Colonic mucosa (tissue), 4 donors: Measurements from ENCODE around the gene DENND2C. TPM values are rescaled to one million over a fixed set of nuclear protein-coding genes. Genes with fewer than 3 reads are reported as not detected.

Experiments
- DNase-seq: peaks from one replicate; pipeline ENCODE4 v3.0.0-alpha.2; 2020
- H3K27ac ChIP-seq: fragments of 200-600 bp; one replicate; pipeline ENCODE4 v1.8.0; 2021
- H3K27me3 ChIP-seq: fragments of 200-600 bp; one replicate; pipeline ENCODE4 v1.8.0; 2021
- H3K36me3 ChIP-seq: fragments of 200-600 bp; one replicate; pipeline ENCODE4 v1.8.0; 2021
- H3K4me1 ChIP-seq: fragments of 200-600 bp; one replicate; pipeline ENCODE4 v1.8.0; 2021; ENCODE audit warnings: mild to moderate bottlenecking
- H3K4me3 ChIP-seq: fragments of 200-600 bp; one replicate; pipeline ENCODE4 v1.8.0; 2021
- H3K9ac ChIP-seq, 2 donors: one replicate each; pipeline ENCODE4 v1.7.0; 2013; ENCODE audit warnings: control low read depth in 2 of 2, low read depth in 2 of 2, low read length in 2 of 2
- H3K9me3 ChIP-seq: fragments of 200-600 bp; one replicate; pipeline ENCODE4 v1.8.0; 2021
- intact Hi-C: fragments of 100-400 bp; cut with DNase I; formaldehyde crosslinking; loops from one replicate; pipeline ENCODE4 v1.14.1; 2022
- total RNA-seq, 2 donors: library from RNA; stranded (reverse); fragmentation: NEBNext Ultra II Directional in 1 of 2; extraction: Animal tissue kit (Norgen Biotek cat#: 25700) in 1 of 2; gene quantifications; one replicate each; pipeline ENCODE4 v1.2.1, GENCODE V29; 2021
- TF ChIP-seq, protein P1 (sequence below): fragments of 200-600 bp; IDR thresholded peaks from one replicate; pipeline ENCODE4 v1.8.0; 2022; ENCODE audit warnings: antibody characterized with exemption, mild to moderate bottlenecking
- donor health status: healthy.
- donor health status: DM: no; HTN: no; CAD: no.
- donor health status: DM: no; HTN: no; CAD: no.

Gene DENND2C
- total RNA-seq, 2 donors from 2014 or later: 0.84 to 1.3 TPM

DNA sequence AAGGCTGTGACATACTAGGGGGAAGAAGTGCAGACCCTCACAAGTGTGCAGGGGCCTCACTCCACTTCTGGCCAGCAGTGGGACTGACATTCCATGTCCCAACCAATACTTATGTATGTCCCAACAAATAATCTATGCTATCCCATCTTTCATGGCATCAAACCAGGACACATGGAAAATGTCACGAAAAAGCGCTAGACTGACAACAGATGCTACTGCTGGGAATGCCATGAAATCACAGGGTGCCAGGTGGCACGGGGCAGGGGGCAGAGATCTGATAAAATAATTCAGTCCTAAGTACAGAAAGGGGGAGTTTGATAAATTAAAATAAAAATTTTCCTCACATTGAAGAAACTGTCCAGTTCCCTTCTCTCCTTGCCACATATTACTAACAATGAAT is 60.8 kb downstream of the DENND2C start:
- Histone ChIP-seq H3K4me1 (no peaks in the 10 kb centered on the region), H3K36me3 (no peaks in the 10 kb centered on the region), H3K27ac (no peak overlapping the region), H3K9ac (no peak overlapping the region), H3K9me3 (no peaks in the 10 kb centered on the region), H3K4me3 (no peak overlapping the region), H3K27me3 (no peaks in the 10 kb centered on the region)
- DNase-seq: no peak
- TF ChIP-seq, protein P1, sequence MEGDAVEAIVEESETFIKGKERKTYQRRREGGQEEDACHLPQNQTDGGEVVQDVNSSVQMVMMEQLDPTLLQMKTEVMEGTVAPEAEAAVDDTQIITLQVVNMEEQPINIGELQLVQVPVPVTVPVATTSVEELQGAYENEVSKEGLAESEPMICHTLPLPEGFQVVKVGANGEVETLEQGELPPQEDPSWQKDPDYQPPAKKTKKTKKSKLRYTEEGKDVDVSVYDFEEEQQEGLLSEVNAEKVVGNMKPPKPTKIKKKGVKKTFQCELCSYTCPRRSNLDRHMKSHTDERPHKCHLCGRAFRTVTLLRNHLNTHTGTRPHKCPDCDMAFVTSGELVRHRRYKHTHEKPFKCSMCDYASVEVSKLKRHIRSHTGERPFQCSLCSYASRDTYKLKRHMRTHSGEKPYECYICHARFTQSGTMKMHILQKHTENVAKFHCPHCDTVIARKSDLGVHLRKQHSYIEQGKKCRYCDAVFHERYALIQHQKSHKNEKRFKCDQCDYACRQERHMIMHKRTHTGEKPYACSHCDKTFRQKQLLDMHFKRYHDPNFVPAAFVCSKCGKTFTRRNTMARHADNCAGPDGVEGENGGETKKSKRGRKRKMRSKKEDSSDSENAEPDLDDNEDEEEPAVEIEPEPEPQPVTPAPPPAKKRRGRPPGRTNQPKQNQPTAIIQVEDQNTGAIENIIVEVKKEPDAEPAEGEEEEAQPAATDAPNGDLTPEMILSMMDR: no peak
- intact Hi-C loops: no loop called here

DNA sequence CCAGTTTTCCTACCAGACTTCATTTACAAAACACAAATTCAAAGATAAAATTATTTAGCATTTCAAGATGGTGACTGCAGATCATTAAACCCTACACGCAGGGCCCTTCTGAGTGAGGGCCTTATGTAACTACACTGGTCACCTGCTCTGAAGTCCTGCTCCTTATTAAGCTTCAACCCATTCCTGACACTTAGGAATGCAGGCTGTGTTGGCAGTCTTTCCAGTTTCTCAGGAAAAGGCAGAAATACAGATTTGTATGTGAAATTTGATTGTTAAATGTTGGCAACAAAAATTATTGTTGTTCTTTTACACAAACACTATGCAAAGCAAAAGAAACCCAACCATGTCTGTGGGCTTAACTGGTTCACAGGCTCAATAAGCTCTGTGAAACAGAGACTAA is 62.6 kb downstream of the DENND2C start:
- no peaks in the 10 kb centered on the region for H3K27me3 ChIP-seq
- TF ChIP-seq, protein P1: no peak
- H3K9me3 ChIP-seq: no peaks in the 10 kb centered on the region
- H3K4me3 ChIP-seq: no peak overlapping the region
- DNase-seq: no peak
- H3K4me1 ChIP-seq: no peaks in the 10 kb centered on the region
- H3K36me3 ChIP-seq: no peaks in the 10 kb centered on the region
- H3K27ac ChIP-seq: no peak overlapping the region
- intact Hi-C loops: no loop called here
- H3K9ac ChIP-seq: no peak overlapping the region

GRCh38 chr1:114597949-114598348 is 71.9 kb downstream of the DENND2C start:
- intact Hi-C loops: no loop called here
- H3K9me3 ChIP-seq: no peaks in the 10 kb centered on the region

DNA sequence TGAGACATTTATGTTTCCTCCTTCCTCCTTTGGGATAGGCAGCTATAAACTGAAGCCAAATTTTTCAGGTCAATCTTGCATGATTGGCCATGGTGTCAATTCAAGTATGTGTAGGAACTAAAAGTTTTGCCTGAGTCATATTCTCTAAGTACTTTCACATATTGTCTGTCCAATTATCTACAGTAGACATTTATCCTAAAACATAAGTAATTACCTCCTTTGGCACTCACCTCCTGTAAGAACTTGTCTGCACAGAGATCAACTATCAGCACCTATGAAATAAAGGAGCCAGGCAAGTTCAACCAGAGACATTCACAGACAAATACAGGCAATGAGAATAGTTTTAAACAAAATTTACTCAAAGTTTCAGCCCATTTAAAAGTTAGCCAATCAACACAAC is 74.2 kb downstream of the DENND2C start:
- intact Hi-C loops: no loop called here
- no peaks in the 10 kb centered on the region for H3K4me1 ChIP-seq
- H3K36me3 ChIP-seq: no peaks in the 10 kb centered on the region
- no peaks in the 10 kb centered on the region for H3K27me3 ChIP-seq
- H3K4me3 ChIP-seq: no peak overlapping the region
- no peak overlapping the region for H3K27ac ChIP-seq
- H3K9ac ChIP-seq: no peak overlapping the region
- DNase-seq: no peak
- H3K9me3 ChIP-seq: no peaks in the 10 kb centered on the region
- TF ChIP-seq, protein P1: no peak

More at GRCh38 chr1:114597949-114598348, 71.9 kb downstream of the DENND2C start:
- Histone ChIP-seq H3K4me1 (no peaks in the 10 kb centered on the region), H3K27me3 (no peaks in the 10 kb centered on the region), H3K9ac (no peak overlapping the region), H3K36me3 (no peaks in the 10 kb centered on the region), H3K4me3 (no peak overlapping the region), H3K27ac (no peak overlapping the region)
- DNase-seq: no peak
- TF ChIP-seq, protein P1: no peak

GRCh38 chr1:114594046-114594445 is 75.8 kb downstream of the DENND2C start:
- Histone ChIP-seq H3K27ac (no peak overlapping the region), H3K27me3 (no peaks in the 10 kb centered on the region), H3K9ac (no peak overlapping the region), H3K36me3 (no peaks in the 10 kb centered on the region), H3K4me1 (no peaks in the 10 kb centered on the region), H3K4me3 (no peak overlapping the region), H3K9me3 (no peaks in the 10 kb centered on the region)
- DNase-seq: no peak
- TF ChIP-seq, protein P1: no peak
- intact Hi-C loops: no loop called here

DNA sequence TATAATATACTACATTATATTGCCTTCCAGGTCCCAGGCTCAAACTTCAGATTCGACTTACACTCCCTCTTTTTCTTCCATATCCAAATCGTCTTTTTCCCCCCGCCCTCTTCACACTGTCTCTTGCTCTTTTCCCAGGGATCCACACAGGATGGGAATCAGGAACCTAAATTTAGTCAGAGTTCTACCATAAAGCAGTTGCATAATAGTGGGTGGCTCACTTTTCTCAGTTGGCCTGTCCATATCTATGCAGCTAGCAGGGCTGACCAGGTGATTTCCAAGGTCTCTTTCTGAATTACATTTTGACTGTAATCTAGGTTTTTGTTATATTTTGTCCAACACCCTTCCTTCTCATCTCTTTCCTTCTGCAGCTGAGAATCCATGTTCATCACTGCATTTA is 80.7 kb downstream of the DENND2C start:
- Histone ChIP-seq H3K36me3 (no peaks in the 10 kb centered on the region), H3K9ac (no peak overlapping the region), H3K27me3 (no peaks in the 10 kb centered on the region), H3K9me3 (no peaks in the 10 kb centered on the region), H3K27ac (no peak overlapping the region), H3K4me1 (no peaks in the 10 kb centered on the region), H3K4me3 (no peak overlapping the region)
- intact Hi-C loops: no loop called here
- TF ChIP-seq, protein P1: no peak
- no peak for DNase-seq
